Memory B cell (primary cell): ENCODE measurements around the gene BPIFB4.
A peak's percentile ranks its signal among the peaks of the same experiment; 100 is the strongest.

Experiments used
- ATAC-seq: fragments of 150-1000 bp; cut with Tn5 transposase; 2 replicates; pipeline ENCODE4 v1.10.0; 2021; ENCODE audit warnings: low read depth, mild to moderate bottlenecking, moderate library complexity
- DNase-seq, 2 donors: peaks; one replicate each; pipeline ENCODE4 v3.0.0; 2022; ENCODE audit warnings: low spot score in 2 of 2
- H3K27ac Mint-ChIP-seq: one replicate; pipeline ENCODE4 v1.8.0; 2022; ENCODE audit warnings: mild to moderate bottlenecking, moderate library complexity, mixed read lengths
- H3K27me3 Mint-ChIP-seq: one replicate; pipeline ENCODE4 v1.8.0; 2022; ENCODE audit warnings: mixed read lengths
- H3K36me3 Mint-ChIP-seq: one replicate; pipeline ENCODE4 v1.8.0; 2022; ENCODE audit warnings: mild to moderate bottlenecking, mixed read lengths
- H3K4me1 Mint-ChIP-seq: one replicate; pipeline ENCODE4 v1.8.0; 2022; ENCODE audit warnings: mixed read lengths
- H3K4me3 Mint-ChIP-seq: one replicate; pipeline ENCODE4 v1.8.0; 2022; ENCODE audit warnings: mild to moderate bottlenecking, moderate library complexity, mixed read lengths
- H3K9me3 Mint-ChIP-seq: one replicate; pipeline ENCODE4 v1.8.0; 2022; ENCODE audit warnings: mixed read lengths

Gene BPIFB4

DNA sequence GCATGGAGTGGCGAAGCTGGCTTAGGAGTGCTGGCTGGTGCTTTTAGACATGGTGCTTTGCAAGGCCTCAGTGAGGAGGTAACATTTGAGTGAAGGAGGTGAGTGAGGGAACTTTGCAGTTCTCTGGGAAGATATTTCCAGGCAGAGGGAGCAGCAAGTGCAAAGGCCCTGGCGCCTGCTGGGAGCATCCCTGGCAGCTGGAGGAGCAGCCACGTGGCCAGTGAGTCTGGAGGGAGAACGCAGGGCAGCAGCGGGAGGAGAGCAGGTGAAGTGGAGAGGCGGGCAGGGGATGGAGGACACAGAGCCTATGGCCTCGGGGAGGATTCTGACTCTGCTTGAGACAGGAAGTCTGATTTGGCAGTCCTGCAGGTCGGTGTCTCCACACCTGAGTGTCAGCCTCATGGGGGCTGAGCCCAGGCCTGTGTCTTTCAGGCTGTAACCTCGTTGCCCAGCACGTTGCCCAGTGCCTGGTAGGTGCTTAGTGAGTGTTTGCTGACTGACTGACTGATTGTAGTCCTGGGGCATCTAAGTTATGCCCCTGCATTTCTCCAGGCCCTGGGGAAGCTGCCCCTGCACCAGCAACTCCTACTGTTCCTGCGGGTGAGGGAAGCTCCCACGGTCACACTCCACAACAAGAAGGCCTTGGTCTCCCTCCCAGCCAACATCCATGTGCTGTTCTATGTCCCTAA, 11.0 kb upstream of the BPIFB4 start:
- DNase-seq, result no peak
- Mint-ChIP-seq H3K27ac (no peak overlapping the region), H3K9me3 (no peaks in the 10 kb centered on the region), H3K36me3 (no peaks in the 10 kb centered on the region), H3K27me3 (no peaks in the 10 kb centered on the region), H3K4me3 (no peak overlapping the region), H3K4me1 (peaks cover 4% of the 10 kb centered on the region)
- no peak for ATAC-seq

DNA sequence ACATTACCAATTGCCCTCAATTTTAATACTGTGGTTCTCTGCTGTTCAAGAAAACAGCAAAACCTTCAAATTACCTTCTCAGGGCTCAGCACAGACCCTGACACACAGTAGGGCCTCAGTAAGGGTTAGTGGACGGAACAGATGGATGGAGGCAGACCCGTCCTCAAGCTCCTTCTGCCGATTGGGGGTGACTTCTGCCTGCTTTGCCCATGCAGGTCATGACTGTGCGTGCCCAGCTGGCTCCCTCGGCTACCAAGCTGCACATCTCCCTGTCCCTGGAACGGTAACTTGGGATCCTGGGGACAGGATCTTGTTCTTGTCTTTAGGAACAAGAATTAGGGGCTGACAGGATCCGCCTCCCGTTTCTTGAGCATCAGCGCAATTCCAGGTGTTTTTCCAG, 9.8 kb upstream of the BPIFB4 start:
- H3K27me3 Mint-ChIP-seq, result peaks cover 2% of the 10 kb centered on the region
- ATAC-seq (no peak), DNase-seq (no peak)
- H3K4me1 Mint-ChIP-seq, result peaks cover 4% of the 10 kb centered on the region
- no peak overlapping the region for H3K27ac Mint-ChIP-seq
- H3K9me3 Mint-ChIP-seq, result no peaks in the 10 kb centered on the region
- no peaks in the 10 kb centered on the region for H3K36me3 Mint-ChIP-seq
- H3K4me3 Mint-ChIP-seq, result no peak overlapping the region

DNA sequence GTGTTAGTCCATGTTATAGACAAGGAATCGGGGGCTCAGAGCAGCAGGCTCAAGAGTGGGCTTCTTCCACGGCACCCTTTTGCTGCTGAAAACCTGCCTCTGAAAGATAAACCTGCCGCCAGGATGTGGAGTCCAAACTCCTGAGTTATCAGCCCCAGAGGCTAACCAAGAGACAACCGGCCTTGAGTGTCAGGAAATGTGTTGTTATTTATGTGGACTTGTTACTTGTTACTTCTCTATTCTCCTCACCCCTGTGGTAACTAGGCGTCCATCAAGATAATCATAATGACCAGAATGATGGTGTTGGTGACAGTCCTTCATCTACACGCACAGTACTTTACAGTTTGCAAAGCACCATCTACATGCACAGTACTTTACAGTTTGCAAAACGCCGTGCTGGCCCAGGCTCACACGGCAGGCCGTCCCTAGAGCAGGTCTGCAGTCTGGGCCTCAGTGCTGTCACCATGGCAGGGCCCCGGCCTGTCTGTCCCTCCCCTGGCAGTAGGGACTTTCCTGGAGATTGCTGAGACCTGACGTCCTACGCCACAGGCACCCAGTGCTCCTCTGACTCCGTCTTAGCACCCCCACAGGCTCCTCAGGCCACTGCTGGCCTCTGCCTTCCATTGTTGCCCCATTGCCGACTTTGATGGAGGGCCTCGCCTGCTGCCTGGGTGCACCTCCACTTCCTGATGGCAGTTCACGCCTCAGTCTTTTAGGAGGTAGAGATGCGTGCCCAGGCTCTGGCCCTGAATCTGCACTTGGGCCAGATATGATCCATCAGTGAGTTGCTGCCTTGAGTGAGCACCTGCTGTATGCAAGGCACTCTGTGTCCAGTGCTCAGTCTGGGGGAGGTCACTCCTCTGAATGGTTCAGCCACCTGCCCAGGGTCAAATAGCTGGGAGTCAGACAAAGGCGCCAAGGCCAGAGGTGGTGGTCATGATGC, 9.1 kb upstream of the BPIFB4 start:
- Mint-ChIP-seq H3K4me1 (peaks cover 4% of the 10 kb centered on the region), H3K4me3 (no peak overlapping the region), H3K9me3 (no peaks in the 10 kb centered on the region), H3K36me3 (no peaks in the 10 kb centered on the region), H3K27me3 (peaks cover 5% of the 10 kb centered on the region), H3K27ac (no peak overlapping the region)
- DNase-seq (no peak), ATAC-seq (no peak)

DNA sequence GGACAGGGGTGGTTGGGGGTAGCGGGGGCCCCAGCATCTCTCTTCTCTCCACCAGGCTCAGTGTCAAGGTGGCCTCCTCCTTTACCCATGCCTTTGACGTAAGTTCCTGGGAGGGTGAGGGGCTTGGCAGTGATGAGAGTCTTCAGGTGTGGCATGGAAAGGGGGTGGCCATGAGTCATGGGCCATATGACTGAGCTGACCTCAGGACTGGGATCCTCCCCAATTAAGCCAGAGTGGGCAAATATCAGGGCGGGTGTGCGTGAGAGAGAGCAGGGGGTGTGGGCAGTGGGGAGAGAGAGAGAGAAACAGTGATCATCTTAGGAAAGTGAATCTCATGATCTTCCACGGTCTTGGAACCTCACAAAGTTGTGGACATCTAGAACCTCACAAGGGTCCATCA, 8.2 kb upstream of the BPIFB4 start:
- Mint-ChIP-seq H3K4me3 (no peak overlapping the region), H3K9me3 (no peaks in the 10 kb centered on the region), H3K36me3 (no peaks in the 10 kb centered on the region), H3K27me3 (peaks cover 5% of the 10 kb centered on the region), H3K27ac (no peak overlapping the region), H3K4me1 (peaks cover 4% of the 10 kb centered on the region)
- no peak for ATAC-seq
- DNase-seq, result no peak

DNA sequence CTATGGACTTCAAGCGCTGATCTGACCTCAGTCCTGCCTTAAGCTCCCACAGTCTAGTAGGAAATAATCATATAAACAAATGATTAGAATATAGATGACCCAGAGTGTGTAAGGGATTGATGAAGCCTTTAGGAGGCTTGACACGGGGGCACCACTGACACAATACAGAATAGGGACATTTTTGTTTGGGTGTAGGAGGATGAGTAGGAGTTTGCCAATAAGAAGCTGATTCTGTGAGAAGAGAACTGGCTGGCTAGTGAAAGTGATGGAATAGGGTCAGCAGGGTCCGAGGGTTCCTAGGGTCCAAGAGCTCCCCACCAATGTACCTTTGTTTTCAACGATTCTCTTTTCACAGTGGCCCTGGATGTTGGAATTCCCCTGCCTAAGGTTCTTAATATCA, 7.1 kb upstream of the BPIFB4 start:
- peaks cover 5% of the 10 kb centered on the region for H3K27me3 Mint-ChIP-seq
- peaks cover 2% of the 10 kb centered on the region for H3K4me1 Mint-ChIP-seq
- H3K4me3 Mint-ChIP-seq, result no peak overlapping the region
- H3K27ac Mint-ChIP-seq, result no peak overlapping the region
- ATAC-seq (no peak), DNase-seq (no peak)
- H3K36me3 Mint-ChIP-seq, result no peaks in the 10 kb centered on the region
- H3K9me3 Mint-ChIP-seq, result no peaks in the 10 kb centered on the region

DNA sequence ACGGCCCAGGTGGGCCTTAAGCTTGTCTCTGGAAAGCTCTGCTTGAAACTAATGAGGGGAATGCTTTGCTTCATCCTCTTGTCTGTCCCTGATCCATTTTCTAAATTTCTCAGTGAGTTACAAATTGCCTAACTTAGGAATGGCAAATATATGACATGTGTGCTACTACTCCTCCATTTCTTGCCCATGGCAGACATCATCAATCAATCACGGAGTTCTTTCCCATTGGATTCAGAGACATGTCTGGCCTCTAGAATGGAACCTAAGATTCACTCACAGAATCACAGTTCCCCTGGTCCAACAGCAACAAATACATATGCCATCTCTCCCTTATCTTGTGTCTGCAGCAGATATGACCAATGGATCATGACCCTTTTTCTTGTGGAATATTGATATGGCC, 6.6 kb upstream of the BPIFB4 start:
- Mint-ChIP-seq H3K4me3 (no peak overlapping the region), H3K9me3 (no peaks in the 10 kb centered on the region), H3K27me3 (peaks cover 7% of the 10 kb centered on the region), H3K4me1 (peaks cover 2% of the 10 kb centered on the region), H3K27ac (no peak overlapping the region), H3K36me3 (no peaks in the 10 kb centered on the region)
- ATAC-seq (no peak), DNase-seq (no peak)

DNA sequence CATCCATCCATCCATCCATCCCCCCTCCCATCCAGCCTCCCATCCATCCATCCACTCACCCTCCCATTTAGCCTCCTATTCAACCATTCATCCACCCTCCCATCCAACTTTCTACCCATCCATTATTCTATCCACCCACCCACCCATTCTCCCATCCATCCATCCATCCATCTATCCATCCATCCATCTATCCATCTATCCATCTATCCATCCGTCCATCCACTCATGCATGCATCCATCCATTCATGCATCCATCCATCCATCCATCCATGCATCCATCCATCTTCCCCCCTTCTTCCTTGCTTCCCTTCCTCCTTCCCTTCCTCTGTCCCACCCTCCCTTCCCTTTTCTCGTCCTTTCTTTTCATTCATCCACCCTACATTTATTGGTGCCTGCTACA, 4.8 kb upstream of the BPIFB4 start:
- no peak for ATAC-seq
- H3K4me3 Mint-ChIP-seq, result no peak overlapping the region
- no peaks in the 10 kb centered on the region for H3K9me3 Mint-ChIP-seq
- H3K36me3 Mint-ChIP-seq, result no peaks in the 10 kb centered on the region
- no peak overlapping the region for H3K27ac Mint-ChIP-seq
- peaks cover 10% of the 10 kb centered on the region for H3K27me3 Mint-ChIP-seq
- DNase-seq, result no peak
- peaks cover 2% of the 10 kb centered on the region for H3K4me1 Mint-ChIP-seq

DNA sequence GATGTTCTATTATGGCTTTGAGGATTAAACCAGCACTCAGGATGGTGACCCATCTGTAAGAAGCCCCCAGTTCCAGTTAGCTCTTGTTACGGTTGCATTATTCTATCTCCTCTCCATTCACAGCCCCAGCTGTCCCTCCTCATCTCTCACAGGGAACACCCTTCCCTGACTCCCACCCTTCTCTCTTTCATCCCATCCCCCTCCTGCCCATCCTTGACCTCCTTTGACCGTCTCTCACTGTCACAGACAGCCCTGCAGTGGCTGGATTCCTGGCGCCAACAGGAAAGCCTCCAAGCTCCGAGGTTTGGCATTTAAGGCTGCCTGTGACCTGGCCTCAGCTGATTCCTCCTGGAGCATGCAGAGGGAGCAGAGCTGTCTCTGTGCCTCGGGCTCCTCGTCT, 4.2 kb upstream of the BPIFB4 start:
- ATAC-seq, result no peak

DNA sequence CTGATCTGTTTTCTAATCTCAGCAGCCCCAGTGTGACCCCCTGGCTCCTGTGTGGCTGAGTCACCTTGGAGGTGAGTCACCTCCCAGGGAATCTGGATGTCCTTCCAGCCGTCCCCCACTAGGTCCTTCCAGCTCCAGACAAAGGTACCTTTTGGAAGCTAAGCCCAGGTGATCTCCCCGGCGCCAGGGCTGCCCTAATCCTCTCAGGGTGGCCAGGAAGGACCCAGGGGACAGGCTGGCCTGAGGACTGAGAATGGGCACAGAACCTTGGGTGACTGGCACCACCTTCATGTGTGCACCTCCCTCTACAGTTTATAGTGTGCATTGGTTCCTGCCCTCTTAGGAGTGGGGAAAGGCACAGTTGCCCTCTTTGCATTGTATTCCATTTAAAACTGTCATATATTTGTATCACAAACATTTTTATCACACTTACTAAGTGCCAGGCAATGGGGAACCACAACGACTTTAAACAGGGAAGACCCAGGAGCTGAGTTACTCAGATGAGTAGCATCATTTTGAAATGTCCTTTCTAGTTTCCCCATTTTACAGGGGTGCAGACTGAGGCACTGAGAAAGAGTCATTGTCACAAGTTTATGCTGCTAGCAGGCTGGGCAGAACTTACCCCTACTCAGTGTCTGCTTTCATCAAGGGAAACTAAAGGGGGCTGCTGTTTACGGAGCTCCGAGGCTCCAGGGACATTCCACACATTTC, 2.6 kb upstream of the BPIFB4 start:
- peaks cover 16% of the 10 kb centered on the region for H3K27me3 Mint-ChIP-seq
- ATAC-seq, result no peak
- H3K4me3 Mint-ChIP-seq, result no peak overlapping the region
- H3K27ac Mint-ChIP-seq, result no peak overlapping the region
- H3K9me3 Mint-ChIP-seq, result peaks cover 4% of the 10 kb centered on the region
- peak in 1 of 2 donors; percentile 9 for DNase-seq
- H3K4me1 Mint-ChIP-seq, result peaks cover 2% of the 10 kb centered on the region
- no peaks in the 10 kb centered on the region for H3K36me3 Mint-ChIP-seq

More for the DNA sequence above, 4.2 kb upstream of the BPIFB4 start:
- Mint-ChIP-seq H3K27ac (no peak overlapping the region), H3K27me3 (peaks cover 10% of the 10 kb centered on the region), H3K4me3 (no peak overlapping the region), H3K36me3 (no peaks in the 10 kb centered on the region), H3K4me1 (peaks cover 2% of the 10 kb centered on the region), H3K9me3 (no peaks in the 10 kb centered on the region)
- no peak for DNase-seq

DNA sequence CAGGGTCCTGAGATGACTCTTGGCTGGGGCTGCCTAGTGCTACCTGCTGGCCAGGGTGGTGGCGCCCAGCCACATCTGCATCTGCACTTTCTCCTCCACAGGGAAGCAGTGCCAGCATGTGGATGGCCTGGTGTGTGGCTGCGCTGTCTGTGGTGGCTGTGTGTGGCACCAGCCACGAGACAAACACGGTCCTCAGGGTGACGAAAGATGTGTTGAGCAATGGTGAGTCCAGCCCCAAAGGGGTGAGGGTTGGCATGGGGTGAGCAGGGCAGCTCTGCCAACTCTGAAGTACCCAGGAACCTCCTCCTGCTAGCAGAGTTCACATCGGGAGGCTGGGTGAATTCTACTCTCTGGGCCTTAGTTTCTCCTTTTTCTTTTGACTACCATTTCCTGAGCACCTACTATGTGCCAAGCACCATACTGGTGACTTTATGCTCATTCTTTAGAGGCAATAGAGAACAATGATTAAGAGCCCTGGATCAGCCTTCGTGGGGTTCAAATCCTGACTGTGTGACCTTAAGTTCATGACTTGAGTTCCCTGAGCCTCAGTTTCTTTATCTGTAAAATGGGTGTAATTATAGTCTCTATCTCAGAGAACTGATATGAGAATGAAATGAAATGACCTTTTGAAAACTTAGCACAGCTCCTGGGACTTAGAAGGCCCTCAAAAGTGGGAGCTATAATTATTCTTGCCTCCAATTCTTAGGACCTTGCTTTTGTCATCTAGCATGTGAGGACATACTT, 2.1 kb downstream of the BPIFB4 start:
- Mint-ChIP-seq H3K27me3 (peaks cover 13% of the 10 kb centered on the region), H3K4me1 (peaks cover 2% of the 10 kb centered on the region), H3K9me3 (peaks cover 4% of the 10 kb centered on the region), H3K4me3 (no peak overlapping the region), H3K36me3 (no peaks in the 10 kb centered on the region), H3K27ac (no peak overlapping the region)
- no peak for DNase-seq
- no peak for ATAC-seq

DNA sequence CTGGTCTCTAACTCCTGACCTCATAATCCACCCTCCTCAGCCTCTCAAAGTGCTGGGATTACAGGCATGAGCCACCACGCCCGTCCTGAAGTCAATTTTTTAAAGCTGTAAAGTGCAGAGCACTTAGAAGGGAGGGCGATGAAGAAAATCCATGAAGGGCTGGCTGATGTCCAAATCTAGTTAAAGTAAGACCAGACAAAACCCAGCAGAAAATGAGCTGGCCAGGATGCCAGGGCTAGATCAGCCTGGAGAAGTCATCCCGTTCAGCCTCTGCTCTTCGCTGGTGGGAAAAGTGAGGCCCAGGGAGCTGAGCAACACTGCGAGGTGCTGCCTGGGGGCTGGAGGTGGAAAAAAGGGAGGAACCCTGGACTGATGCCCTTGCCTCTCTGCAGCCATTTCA, 3.1 kb downstream of the BPIFB4 start:
- no peak overlapping the region for H3K27ac Mint-ChIP-seq
- H3K4me3 Mint-ChIP-seq, result no peak overlapping the region
- ATAC-seq (no peak), DNase-seq (no peak)
- no peaks in the 10 kb centered on the region for H3K36me3 Mint-ChIP-seq
- peaks cover 4% of the 10 kb centered on the region for H3K9me3 Mint-ChIP-seq
- no peaks in the 10 kb centered on the region for H3K4me1 Mint-ChIP-seq
- peaks cover 13% of the 10 kb centered on the region for H3K27me3 Mint-ChIP-seq

DNA sequence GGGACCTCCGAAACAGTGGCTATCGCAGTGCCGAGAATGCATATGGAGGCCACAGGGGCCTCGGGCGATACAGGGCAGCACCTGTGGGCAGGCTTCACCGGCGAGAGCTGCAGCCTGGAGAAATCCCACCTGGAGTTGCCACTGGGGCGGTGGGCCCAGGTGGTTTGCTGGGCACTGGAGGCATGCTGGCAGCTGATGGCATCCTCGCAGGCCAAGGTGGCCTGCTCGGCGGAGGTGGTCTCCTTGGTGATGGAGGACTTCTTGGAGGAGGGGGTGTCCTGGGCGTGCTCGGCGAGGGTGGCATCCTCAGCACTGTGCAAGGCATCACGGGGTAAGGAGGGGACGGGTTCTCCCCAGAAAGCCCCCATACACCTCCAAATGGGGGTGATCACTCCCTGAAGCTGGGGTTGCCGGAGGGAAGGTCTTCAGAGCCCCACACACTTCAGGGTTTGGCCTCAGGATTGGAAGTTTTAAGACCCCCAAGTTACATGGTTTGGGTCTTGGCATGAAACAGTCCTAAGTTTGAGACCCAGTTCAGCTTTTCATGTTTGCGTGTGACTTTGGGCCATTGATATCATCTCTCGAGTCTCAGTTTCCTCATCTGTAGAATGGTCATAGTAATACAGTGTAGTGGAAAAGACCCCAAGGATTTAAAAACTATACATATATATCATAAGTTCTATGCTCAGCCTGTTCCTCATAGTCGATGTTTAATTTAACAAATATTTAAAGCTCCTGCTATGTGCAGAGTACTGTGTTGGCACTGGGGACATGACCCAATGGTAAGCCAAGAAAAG, 4.3 kb downstream of the BPIFB4 start:
- Mint-ChIP-seq H3K27me3 (peaks cover 8% of the 10 kb centered on the region), H3K4me1 (no peaks in the 10 kb centered on the region), H3K9me3 (peaks cover 4% of the 10 kb centered on the region), H3K4me3 (no peak overlapping the region), H3K36me3 (no peaks in the 10 kb centered on the region), H3K27ac (no peak overlapping the region)
- DNase-seq (no peak), ATAC-seq (no peak)

DNA sequence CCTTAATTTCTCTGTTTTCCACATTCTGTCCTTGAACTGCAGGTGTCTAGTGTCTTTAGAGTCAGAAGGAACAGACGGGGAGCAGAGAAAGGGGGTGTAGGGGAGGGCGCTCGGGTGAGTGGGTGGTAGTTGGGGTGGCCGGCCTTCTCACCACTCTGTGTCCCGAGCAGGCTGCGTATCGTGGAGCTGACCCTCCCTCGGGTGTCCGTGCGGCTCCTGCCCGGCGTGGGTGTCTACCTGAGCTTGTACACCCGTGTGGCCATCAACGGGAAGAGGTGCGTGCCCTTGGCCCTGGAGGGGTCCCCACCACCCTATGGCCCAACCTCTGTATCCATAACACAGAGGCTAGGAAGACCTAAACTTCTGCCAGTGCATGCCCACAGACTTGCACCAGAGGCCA, 5.3 kb downstream of the BPIFB4 start:
- Mint-ChIP-seq H3K9me3 (peaks cover 4% of the 10 kb centered on the region), H3K4me3 (no peak overlapping the region), H3K27ac (no peak overlapping the region), H3K4me1 (no peaks in the 10 kb centered on the region), H3K36me3 (no peaks in the 10 kb centered on the region), H3K27me3 (peaks cover 8% of the 10 kb centered on the region)
- DNase-seq (no peak), ATAC-seq (no peak)
